Activated T-cell treated with anti-CD3 and anti-CD28 coated beads, Interleukin-2, amount 50 U/mL, for 72 hours (primary cell): ENCODE measurements around the gene PREX1. TPM values are rescaled to one million over a fixed set of nuclear protein-coding genes. Genes with fewer than 3 reads are reported as not detected.

Source experiments
- ATAC-seq, 2 donors: fragments of 150-1000 bp; cut with Tn5 transposase; replicated peaks in 1 of 2; 2 replicates each; pipeline ENCODE4 v1.10.0; 2021; ENCODE audit warnings: moderate library complexity in 2 of 2, mild to moderate bottlenecking in 1 of 2
- DNase-seq, 2 donors: peaks; one replicate each; pipeline ENCODE4 v3.0.0; 2021 to 2022; ENCODE audit warnings: mixed read lengths in 1 of 2
- H3K27ac Mint-ChIP-seq: one replicate; pipeline ENCODE4 v1.8.0; 2022; ENCODE audit warnings: mild to moderate bottlenecking, moderate library complexity, mixed read lengths
- H3K27me3 Mint-ChIP-seq: one replicate; pipeline ENCODE4 v1.8.0; 2022; ENCODE audit warnings: low read depth, mixed read lengths
- H3K36me3 Mint-ChIP-seq, 2 donors: one replicate each; pipeline ENCODE4 v1.8.0; 2022; ENCODE audit warnings: mixed read lengths in 2 of 2, mild to moderate bottlenecking in 1 of 2; ENCODE audit not compliant: insufficient read depth in 2 of 2
- H3K4me1 Mint-ChIP-seq: one replicate; pipeline ENCODE4 v1.8.0; 2022; ENCODE audit warnings: low read depth, mixed read lengths
- H3K4me3 Mint-ChIP-seq, 2 donors: one replicate each; pipeline ENCODE4 v1.8.0; 2022; ENCODE audit warnings: mild to moderate bottlenecking in 2 of 2, mixed read lengths in 2 of 2, moderate library complexity in 2 of 2
- H3K9me3 Mint-ChIP-seq, 2 donors: one replicate each; pipeline ENCODE4 v1.8.0; 2022; ENCODE audit warnings: mixed read lengths in 2 of 2
- total RNA-seq, 2 donors: library from RNA; stranded (reverse); gene quantifications; one replicate each; pipeline ENCODE4 v1.2.3, GENCODE V29; 2022

The PREX1 gene
- total RNA-seq, 2 donors from 2014 or later: 85.6 to 112 TPM

GRCh38 chr20:48586730-48587129 lies 241.1 kb downstream of the PREX1 start:
- Mint-ChIP-seq H3K4me1 (no peaks in the 10 kb centered on the region), H3K9me3 (no peaks in the 10 kb centered on the region), H3K36me3 (no peaks in the 10 kb centered on the region), H3K27ac (no peak overlapping the region), H3K4me3 (no peak overlapping the region), H3K27me3 (peaks cover 26% of the 10 kb centered on the region)
- ATAC-seq (no peak), DNase-seq (no peak)

GRCh38 chr20:48585061-48585870 lies 242.5 kb downstream of the PREX1 start:
- H3K36me3 Mint-ChIP-seq: no peaks in the 10 kb centered on the region
- H3K27ac Mint-ChIP-seq: no peak overlapping the region
- ATAC-seq (no peak), DNase-seq (no peak)
- no peaks in the 10 kb centered on the region for H3K9me3 Mint-ChIP-seq
- peaks cover 26% of the 10 kb centered on the region for H3K27me3 Mint-ChIP-seq
- H3K4me3 Mint-ChIP-seq: no peak overlapping the region
- H3K4me1 Mint-ChIP-seq: no peaks in the 10 kb centered on the region

GRCh38 chr20:48584391-48585060 lies 243.3 kb downstream of the PREX1 start:
- Mint-ChIP-seq H3K4me1 (no peaks in the 10 kb centered on the region), H3K27me3 (peaks cover 26% of the 10 kb centered on the region), H3K9me3 (no peaks in the 10 kb centered on the region), H3K27ac (no peak overlapping the region), H3K4me3 (no peak overlapping the region), H3K36me3 (no peaks in the 10 kb centered on the region)
- no peak for ATAC-seq
- DNase-seq: no peak

GRCh38 chr20:48583801-48584200 lies 244.0 kb downstream of the PREX1 start:
- ATAC-seq: no peak
- peaks cover 26% of the 10 kb centered on the region for H3K27me3 Mint-ChIP-seq
- no peaks in the 10 kb centered on the region for H3K4me1 Mint-ChIP-seq
- no peak overlapping the region for H3K4me3 Mint-ChIP-seq
- H3K9me3 Mint-ChIP-seq: no peaks in the 10 kb centered on the region
- H3K27ac Mint-ChIP-seq: no peak overlapping the region
- no peaks in the 10 kb centered on the region for H3K36me3 Mint-ChIP-seq
- no peak for DNase-seq

GRCh38 chr20:48583171-48583570 lies 244.6 kb downstream of the PREX1 start:
- Mint-ChIP-seq H3K4me3 (no peak overlapping the region), H3K27ac (no peak overlapping the region), H3K36me3 (no peaks in the 10 kb centered on the region), H3K9me3 (no peaks in the 10 kb centered on the region), H3K4me1 (no peaks in the 10 kb centered on the region), H3K27me3 (peaks cover 26% of the 10 kb centered on the region)
- ATAC-seq (no peak), DNase-seq (no peak)

- ATAC-seq: no peak
- Mint-ChIP-seq H3K4me1 (no peaks in the 10 kb centered on the region), H3K27ac (no peak overlapping the region), H3K9me3 (no peaks in the 10 kb centered on the region), H3K27me3 (peaks cover 26% of the 10 kb centered on the region), H3K4me3 (no peak overlapping the region), H3K36me3 (no peaks in the 10 kb centered on the region)
- DNase-seq: no peak
Observed at GRCh38 chr20:48582673-48582985, 245.2 kb downstream of the PREX1 start.

GRCh38 chr20:48581167-48581566 lies 246.6 kb downstream of the PREX1 start:
- Mint-ChIP-seq H3K9me3 (no peaks in the 10 kb centered on the region), H3K27ac (no peak overlapping the region)
- ATAC-seq: no peak

GRCh38 chr20:48578397-48579098 lies 249.3 kb downstream of the PREX1 start:
- Mint-ChIP-seq H3K27ac (no peak overlapping the region), H3K36me3 (no peaks in the 10 kb centered on the region), H3K9me3 (no peaks in the 10 kb centered on the region), H3K4me3 (no peak overlapping the region), H3K27me3 (peaks cover 10% of the 10 kb centered on the region), H3K4me1 (no peaks in the 10 kb centered on the region)
- DNase-seq (no peak), ATAC-seq (no peak)

More at GRCh38 chr20:48581167-48581566, 246.6 kb downstream of the PREX1 start:
- Mint-ChIP-seq H3K4me3 (no peak overlapping the region), H3K36me3 (no peaks in the 10 kb centered on the region), H3K4me1 (no peaks in the 10 kb centered on the region), H3K27me3 (peaks cover 19% of the 10 kb centered on the region)
- no peak for DNase-seq

GRCh38 chr20:48577557-48577956 lies 250.2 kb downstream of the PREX1 start:
- H3K27me3 Mint-ChIP-seq: peaks cover 6% of the 10 kb centered on the region
- H3K4me1 Mint-ChIP-seq: no peaks in the 10 kb centered on the region
- DNase-seq (no peak), ATAC-seq (no peak)
- H3K4me3 Mint-ChIP-seq: no peak overlapping the region
- H3K27ac Mint-ChIP-seq: no peak overlapping the region
- H3K9me3 Mint-ChIP-seq: no peaks in the 10 kb centered on the region
- H3K36me3 Mint-ChIP-seq: no peaks in the 10 kb centered on the region

GRCh38 chr20:48574383-48574782 lies 253.4 kb downstream of the PREX1 start:
- DNase-seq (no peak), ATAC-seq (no peak)
- H3K27me3 Mint-ChIP-seq: no peaks in the 10 kb centered on the region
- H3K27ac Mint-ChIP-seq: no peak overlapping the region
- no peaks in the 10 kb centered on the region for H3K36me3 Mint-ChIP-seq
- no peak overlapping the region for H3K4me3 Mint-ChIP-seq
- no peaks in the 10 kb centered on the region for H3K4me1 Mint-ChIP-seq
- no peaks in the 10 kb centered on the region for H3K9me3 Mint-ChIP-seq

Other genes with a start within 250 kb of the PREX1 start
- gene ARFGEF2, start 93.7 kb upstream of the PREX1 start, total RNA-seq: 10 to 100 TPM; 23.3 to 23.6 TPM
- 10 to 100 TPM; 54.7 to 61.3 TPM for gene CSE1L, start 218.3 kb upstream of the PREX1 start, total RNA-seq